GM18507 (cell line): ENCODE measurements around the gene KIF13A.
"Not testable (repeated sequence)": the region's sequence is repeated elsewhere in the genome, so short reads cannot be mapped to it uniquely, and the experiment has no call there.

Experiments
- DNase-seq: peaks from one replicate; pipeline ENCODE4 v3.0.0; 2011; ENCODE audit warnings: low read depth; ENCODE audit not compliant: insufficient read length; ENCODE audit errors: extremely low spot score
- FAIRE-seq: peaks from 2 replicates; lab custom pipeline; 2011; peaks lifted over from hg19 to GRCh38; lab: Jason Lieb, UNC

Gene KIF13A

DNA sequence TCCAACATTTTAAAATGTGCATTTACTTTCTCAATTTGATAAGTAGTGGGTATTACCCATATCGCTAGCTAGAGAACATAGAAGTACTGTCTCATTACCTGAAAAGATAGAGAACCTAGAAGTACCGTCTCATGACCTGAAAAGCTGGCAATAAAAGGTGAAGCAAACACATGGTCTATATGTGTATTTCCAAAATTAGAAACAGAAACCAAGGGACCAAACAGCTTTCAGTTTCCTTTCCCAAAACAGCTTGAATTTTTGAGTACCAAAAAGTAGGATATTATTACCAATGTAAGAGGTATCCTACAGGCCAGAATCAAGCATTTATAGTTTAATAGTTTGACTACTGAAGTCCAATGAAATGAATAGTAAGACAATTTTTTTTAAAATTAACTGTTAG is 77.2 kb downstream of the KIF13A start:
- DNase-seq: no peak
- no peak for FAIRE-seq

DNA sequence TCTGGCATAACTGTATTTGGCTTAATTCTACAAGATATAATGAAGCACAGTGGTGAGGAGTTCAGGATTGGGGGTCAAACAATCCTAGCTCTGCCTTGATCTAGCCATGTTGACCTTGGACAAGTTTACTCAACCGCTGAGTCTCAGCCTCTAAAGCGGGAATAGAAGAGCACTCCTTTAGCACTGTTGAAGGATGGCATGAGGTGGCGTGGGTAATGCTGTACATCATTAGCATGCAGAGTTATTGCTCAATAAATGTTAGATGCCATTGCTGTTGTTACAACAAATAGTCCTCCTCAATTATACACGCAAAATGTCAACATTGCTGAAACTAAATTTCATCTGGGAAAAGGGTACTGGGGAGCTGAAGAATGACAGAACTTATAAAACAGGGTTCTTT is 78.6 kb downstream of the KIF13A start:
- FAIRE-seq (no peak), DNase-seq (no peak)

DNA sequence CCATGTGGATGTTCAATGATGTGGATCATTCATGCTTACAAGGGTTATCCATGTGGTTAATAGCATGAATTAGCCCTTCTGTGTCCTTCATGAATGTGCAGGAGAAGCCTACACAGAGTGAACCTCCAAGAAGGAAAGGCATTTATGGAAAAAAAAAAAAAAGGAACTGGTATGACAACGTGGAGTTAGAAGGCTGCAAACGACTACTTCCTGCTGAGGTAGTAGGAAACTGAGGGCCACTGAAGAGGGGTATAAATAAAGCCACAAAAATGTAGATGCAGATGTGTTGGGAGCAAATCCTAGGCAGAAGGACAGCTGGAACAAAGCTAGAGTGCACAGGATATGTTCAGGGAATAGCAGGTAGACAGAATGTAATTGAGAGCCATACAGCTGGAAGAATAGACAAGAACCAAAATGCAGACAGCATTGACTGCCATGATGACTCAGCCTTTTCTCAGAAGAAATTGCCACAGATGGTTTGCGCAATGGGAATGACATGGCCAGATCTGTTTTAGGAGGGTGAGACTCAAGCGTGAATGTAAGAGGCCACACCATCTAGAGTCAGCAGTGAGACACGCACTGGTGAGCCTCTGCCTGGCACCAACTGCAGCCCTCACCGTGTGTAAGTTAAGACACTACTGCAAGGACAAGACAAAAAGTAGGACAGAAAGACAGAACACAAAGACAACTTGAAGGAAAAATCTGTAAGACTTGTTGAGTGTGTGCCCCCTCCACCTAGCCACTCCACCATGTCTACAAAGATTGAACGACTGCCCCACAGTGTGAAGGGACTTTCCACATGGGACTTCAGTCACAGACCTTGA is 79.8 kb downstream of the KIF13A start:
- DNase-seq: no peak
- FAIRE-seq: no peak

DNA sequence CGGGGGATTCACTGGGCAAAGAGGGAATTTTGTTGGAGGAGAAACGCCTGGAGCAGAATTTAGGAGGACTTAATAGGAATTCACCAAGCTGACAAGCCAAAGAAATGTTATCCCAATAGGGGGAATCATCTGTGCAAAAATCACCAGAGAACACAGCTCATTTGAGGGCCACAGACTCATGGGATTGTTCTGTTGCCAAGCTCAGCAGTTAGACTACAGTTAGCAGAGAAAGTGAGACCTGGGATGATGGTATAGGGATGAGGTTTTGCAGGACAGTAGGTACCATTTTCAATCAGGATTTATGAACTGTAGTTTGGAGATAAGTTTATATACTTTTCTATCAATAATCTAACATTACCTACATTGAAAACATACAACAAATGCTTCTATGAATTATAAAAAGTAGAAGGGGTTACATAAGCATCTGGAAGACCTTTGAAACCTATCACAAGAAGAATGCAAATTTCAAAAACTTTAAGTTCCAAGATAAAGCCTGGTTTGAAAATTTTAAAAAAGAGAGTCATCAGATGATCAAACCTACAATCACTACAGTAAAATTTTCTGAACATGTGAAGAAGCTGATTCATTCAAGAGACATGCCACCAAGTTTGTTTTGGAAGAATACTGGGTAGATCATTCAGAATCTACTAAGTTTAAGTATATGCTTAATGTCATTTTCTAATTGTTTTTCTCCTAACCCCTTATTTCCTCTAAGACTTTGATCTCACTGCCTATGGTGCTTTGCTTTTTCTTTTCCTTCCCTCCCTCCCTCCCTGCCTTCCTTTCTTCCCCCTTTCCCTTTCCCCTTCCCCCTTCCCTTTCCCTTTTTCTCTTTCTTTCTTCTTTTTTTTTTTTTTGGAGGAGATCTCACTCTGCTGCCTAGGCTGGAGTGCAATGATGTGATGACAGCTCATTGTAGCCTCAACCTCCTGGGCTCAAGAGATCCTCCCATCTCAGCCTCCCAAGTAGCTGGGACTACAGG is 81.5 kb downstream of the KIF13A start:
- DNase-seq: no peak
- FAIRE-seq: no peak

DNA sequence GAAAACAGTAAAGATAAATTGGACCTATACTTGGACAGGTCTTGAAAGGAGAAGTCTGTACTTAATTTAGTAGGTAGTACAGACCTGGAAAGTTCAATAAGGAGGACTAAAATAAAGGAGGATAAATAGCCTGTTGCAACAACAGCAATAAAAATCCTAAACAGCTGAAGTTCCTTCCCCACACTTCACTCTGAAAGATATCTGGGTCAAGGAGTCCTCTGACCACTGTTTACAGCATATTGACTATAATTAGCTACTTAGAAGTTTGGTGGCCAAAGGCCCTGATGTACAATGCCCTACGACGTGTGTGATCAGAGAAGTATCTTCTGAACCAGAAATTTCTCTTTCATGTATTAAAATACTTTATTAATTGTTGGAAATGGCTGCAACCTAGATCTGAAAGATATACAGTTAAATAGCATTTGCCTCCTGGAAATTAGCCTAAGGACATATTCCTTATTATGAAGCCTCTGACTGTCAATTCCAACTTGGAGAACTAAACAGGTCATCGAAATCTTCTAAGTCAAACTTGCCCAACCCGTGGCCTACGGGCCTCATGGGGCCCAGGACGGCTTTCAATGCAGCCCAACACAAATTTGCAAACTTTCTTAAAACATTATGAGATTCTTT is 82.8 kb downstream of the KIF13A start:
- FAIRE-seq (no peak), DNase-seq (no peak)

DNA sequence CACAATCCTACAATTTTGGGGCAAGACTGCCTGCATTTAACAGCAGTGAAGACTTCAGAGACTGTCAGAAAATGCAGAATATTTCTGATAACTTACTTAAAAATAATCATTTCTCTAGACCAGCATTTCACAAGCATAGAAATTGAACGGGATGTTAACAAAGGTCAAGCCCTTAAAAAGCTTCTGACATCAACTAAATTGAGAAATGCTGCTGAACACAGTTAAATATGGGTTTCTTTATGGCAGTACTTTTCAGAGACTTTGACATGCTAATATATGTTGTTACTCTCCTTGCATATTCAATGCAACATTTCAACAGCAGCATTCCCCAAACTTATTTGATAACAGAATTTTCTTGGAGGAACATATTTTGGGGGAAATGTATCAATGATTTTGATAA is 84.5 kb downstream of the KIF13A start:
- FAIRE-seq (no peak), DNase-seq (no peak)

DNA sequence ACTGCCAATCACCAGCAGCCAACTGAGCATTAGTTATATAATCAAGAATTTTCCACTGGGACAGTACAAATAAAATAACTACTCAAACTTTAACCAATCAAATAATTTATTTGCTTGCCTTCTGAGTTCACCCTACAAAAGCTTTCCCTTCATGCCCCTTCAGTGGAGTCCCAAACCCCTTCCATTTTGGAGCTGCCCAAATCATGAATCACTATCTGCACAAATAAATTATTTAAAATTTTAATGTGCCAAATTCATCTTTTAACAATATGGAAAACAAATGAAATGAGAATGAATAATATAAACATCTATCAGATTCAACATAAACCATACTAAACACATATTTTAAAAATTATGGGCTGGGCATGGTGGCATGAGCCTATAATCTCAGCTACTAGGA is 85.9 kb downstream of the KIF13A start:
- FAIRE-seq: no peak
- no peak for DNase-seq

DNA sequence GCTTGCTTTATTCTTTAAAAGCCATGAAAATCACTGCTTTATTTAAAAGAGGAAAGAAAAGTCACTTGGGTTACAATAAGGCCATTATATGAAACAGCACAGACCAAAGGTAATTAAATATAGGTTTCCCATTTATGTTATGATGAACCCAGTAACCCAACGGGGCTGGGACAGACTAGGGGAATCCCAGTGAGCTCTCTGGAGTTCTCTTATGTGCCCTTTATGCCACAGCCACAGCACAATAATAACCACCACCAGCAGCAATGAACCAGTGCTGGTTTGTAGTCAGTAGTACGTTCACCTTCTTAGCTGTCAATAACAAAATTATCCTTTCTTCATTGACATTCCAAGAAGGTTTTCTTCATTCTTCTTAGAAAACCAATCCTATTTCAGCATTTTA is 87.4 kb downstream of the KIF13A start:
- FAIRE-seq: no peak
- no peak for DNase-seq

DNA sequence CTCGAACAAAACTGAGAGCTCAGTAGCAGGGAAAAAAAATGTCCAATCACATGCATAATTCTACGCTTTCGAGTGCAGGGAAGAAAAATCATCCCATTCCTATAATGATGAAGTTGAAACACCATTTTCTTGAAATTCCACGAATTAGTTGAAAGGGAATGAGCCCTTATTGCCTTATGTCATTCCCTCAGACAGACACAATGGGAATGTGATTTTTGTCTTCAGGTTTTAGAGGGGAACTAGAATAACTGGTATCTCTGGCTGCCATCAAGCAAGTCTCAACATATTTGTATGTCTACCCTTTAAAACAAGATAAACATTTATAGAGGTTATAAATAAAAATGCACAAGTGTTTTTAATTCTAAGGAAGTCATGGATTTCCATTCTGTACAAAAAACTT is 87.9 kb downstream of the KIF13A start:
- no peak for FAIRE-seq
- DNase-seq: no peak

DNA sequence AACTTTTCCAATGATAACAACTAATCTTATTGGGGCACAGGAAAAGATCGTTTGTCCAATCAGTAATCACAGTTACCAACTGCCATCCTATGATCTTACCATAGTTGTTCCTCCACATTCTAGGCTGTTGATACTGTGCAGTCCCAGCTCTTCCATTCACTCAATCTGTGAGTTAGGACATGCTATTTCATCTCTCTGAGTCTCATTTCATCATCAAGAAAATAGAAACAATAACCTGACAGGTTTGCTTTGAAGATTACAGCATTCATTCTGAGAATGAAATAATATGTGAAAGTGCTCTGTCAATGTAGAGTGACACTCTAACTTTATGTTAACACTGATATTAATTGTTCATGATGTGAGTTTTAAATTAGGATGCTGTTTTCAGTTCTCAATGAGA is 89.8 kb downstream of the KIF13A start:
- DNase-seq: no peak
- no peak for FAIRE-seq

DNA sequence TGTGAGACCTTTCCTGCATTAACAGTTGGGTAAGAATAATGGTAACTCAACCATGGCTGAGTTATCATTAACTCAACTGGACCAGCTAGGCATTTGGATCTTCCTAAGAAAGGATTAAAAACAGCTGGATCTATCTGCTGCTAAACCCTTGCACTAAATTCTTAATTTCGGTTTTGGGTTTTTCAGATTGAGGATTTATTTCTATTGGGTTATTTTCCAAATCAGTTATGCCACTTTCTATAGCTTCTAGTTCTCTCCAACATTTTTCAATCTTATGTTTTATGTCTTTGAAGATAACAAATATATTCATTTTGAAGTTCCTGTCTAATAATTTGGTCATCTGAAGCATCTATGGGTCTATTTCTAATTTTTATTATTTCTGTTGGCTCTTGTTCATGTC is 92.5 kb downstream of the KIF13A start:
- FAIRE-seq: no peak
- no peak for DNase-seq

DNA sequence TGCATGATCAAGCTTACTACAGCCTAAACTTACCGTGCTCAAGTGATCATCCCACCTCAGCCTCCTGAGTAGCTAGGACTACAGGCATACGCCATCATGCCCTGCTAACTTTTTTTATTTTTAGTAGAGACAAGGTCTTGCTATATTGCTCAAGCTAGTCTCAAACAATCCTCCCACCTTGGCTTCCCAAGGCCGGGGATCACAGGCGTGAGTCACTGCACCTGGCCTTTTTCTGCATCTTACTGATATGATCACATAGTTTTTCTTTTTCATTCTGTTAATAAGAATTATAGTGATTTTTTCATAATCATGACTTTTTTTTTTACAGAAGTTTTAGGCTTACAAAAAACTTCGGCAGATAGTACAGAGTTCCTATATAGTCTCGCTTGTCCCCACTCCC is 93.2 kb downstream of the KIF13A start:
- DNase-seq: no peak

DNA sequence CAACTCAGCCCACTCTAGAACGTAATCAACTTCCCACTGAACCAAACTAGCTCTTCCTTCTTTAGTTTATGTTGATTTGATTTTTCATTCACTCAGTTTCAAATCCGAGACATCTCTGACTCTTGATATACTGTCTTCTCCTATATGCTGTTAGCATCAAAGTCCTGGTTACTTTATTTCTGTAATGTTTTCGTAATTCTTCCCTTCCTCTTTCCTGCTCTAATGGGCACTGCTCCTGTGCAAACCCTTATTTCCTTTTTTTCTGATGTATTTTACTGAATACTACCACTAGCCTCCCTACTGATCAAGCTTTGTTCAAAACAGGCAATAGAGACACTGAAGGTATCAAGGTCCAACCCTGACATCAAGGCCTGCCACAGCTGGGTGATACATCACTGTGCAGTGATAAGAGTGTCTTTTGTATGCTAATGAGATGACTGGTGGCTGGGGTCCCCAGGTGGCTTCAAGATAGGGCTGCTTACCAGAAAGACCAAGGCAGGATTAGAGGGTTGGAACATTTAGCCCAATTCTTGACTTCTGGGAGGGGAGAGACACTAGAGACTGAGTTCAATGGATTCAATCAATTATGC is 95.2 kb downstream of the KIF13A start:
- no peak for DNase-seq
- no peak for FAIRE-seq

More for the DNA sequence above, 93.2 kb downstream of the KIF13A start:
- no peak for FAIRE-seq

DNA sequence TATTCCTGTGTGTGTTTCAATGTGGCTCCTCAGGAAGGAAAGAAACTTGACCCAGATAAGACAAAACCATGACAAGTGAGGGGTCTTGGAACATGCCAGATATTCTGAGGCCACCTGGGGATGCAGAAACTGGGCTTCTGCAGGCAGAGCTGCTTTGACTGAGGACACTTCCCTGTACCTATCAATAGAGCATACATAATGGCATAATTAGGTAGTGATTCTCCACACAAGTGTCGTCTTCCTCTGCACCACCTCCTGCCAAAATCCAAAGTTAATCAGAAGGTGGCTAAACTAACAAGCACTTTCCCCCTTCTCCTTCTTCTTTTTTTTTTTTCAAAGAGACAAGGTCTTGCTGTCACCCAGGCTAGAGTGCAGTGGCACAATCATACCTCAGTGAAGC is 97.1 kb downstream of the KIF13A start:
- DNase-seq (no peak), FAIRE-seq (no peak)

DNA sequence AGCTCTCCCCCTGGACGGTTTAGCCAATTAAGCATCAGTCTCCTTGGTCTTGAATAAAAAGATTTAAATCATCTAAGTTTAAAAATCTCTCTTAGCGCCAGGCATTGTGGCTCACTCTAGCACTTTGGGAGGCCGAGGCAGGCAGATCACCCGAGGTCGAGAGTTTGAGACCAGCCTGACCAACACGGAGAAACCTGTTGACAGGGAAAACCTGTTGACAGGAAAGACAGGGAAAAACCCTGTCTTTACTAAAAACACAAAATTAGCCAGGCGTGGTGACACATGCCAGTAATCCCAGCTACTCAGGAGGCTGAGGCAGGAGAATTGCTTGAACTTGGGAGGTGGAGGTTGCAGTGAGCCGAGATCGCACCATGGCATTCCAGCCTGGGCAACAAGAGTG is 97.7 kb downstream of the KIF13A start:
- not testable (repeated sequence) for FAIRE-seq, DNase-seq

DNA sequence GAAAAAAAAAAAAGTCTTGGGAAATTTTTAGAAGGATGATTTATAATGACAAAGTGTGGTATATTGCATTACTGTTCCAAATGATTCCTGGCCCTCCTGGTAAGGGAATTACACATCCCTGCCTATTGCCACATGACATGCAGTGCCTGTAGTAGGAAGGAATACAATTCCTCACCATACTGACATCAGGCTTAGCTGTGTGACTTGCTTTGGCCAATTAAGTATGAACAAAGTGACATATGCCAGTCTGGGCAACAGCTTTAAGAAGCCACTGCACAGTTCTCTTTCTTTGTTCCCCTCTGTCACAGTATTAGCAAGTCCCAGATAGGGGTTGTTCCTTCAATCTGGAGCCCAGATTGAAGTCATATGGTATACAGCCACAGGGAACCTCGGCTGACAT is 100.5 kb downstream of the KIF13A start:
- FAIRE-seq (no peak), DNase-seq (no peak)

DNA sequence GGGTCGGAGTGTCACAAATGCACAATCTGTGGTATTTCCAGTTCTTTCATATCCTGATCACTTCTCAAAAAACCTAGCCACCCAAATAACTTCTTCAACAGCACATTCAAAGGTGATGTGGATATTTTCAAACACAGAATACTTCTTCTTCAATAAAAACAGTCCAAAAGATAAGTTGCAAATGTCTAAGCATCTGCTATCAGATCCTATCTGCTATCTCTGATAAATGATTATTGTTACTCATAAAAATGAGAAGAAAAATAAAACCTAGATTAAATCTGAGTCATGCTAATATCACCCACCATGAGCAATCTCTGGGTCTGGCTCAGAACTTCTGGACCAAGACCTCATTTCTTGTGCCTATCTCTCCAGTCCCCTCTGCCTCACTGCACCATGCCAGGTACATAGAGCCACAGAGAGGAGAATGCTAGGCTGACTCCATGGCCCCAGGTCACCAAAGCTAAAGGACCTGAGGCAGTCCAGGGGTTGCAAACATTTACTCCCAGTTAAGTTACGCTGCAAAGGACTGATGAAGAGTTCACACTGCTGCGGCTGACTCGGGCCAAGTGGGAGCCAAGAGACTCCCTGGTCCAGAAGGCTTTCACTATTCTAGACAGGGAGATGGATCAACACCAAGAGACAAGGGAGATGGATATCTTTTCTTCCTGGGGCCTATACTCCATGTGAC is 101.4 kb downstream of the KIF13A start:
- FAIRE-seq (no peak), DNase-seq (no peak)

DNA sequence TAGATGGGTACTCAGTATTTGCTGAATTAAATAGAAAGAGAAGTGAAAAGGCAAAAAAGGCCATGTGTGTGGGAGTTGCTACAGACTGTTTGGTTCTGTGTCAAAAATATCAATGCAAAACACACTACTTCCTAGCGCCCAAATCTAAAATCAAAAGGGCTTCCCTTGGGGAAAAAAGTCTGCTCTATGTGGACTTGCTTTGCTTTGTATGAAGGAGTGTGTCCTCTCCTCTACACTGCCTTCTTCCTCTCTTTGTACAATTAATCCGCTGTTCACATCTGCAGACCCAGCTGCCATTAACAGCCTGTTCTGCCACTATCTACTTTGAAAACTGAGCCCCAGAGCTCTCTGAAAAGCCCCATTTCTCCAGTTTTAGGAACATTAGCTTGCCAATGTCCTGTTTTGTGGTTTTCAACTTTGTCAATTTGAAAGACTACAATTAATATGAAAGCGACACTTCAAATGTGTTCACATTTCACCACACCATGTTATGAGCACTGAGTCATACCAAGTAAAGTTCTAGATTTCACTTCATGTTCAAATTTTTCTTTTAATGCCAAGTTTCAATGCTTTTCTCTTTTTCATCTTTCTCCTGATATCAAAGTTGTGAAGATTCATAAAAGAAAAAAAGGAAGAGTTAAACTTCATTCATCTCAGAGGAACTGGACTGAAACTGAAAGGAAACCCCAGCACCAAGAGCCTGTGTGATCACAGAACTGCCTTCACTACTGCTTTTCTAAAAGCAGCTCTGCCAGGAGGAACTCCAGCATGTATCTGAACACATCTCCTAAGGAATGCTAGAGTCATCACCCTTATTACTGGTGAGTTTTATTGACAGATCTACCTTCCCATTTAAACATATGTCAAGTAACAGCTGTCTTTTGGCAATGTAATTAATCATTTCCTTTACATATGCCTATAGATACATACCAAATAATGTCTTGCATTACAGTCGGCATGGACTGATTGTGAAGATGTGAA is 102.6 kb downstream of the KIF13A start:
- DNase-seq (peak; percentile 15), FAIRE-seq (peak; percentile 60)
